ENCODE results near the gene PRKN.

GRCh38 chr6:162315291-162315690 is 412.3 kb downstream of the PRKN start:
- TF ChIP-seq REST (IDR thresholded peaks at IDR 0.05; ENCODE audit: borderline replicate concordance) = no peak
- TF ChIP-seq POLR2AphosphoS5 (IDR thresholded peaks at IDR 0.05) = no peak
- TF ChIP-seq CTCF (IDR thresholded peaks at IDR 0.05; ENCODE audit: poor library complexity, severe bottlenecking) = no peak
- TF ChIP-seq MXI1 (conservative IDR thresholded peaks at IDR 0.05; ENCODE audit: poor library complexity, severe bottlenecking) = no peak
- no peak for TF ChIP-seq SMC3 (conservative IDR thresholded peaks at IDR 0.05; ENCODE audit: poor library complexity)
- TF ChIP-seq EZH2 (IDR thresholded peaks at IDR 0.05; ENCODE audit: borderline replicate concordance, insufficient read depth, low read length, poor library complexity, severe bottlenecking) = no peak
- TF ChIP-seq EP300 (conservative IDR thresholded peaks at IDR 0.05; ENCODE audit: poor library complexity, severe bottlenecking) = no peak

Measured in neural cell (in vitro differentiated cells).